Neural crest cell (in vitro differentiated cells): Measurements from ENCODE around the gene PLAAT5. TPM values are rescaled to one million over a fixed set of nuclear protein-coding genes. Genes with fewer than 3 reads are reported as not detected.
A peak's percentile ranks its signal among the peaks of the same experiment; 100 is the strongest.

Experiments used
- DNase-seq: peaks from one replicate; pipeline ENCODE4 v3.0.0; 2021; ENCODE audit warnings: low read depth, mixed read lengths, low spot score
- H3K27ac Mint-ChIP-seq: one replicate; pipeline ENCODE4 v1.8.0; 2021; ENCODE audit warnings: mild to moderate bottlenecking, mixed read lengths; ENCODE audit not compliant: unreplicated experiment
- H3K27me3 Mint-ChIP-seq: 2 replicates; pipeline ENCODE4 v1.8.0; 2021; ENCODE audit warnings: low read depth, mild to moderate bottlenecking, mixed read lengths
- H3K36me3 Mint-ChIP-seq: 2 replicates; pipeline ENCODE4 v1.8.0; 2021; ENCODE audit warnings: low read depth, mild to moderate bottlenecking, mixed read lengths
- H3K4me1 Mint-ChIP-seq: 2 replicates; pipeline ENCODE4 v1.8.0; 2021; ENCODE audit warnings: mixed read lengths
- H3K4me3 Mint-ChIP-seq: one replicate; pipeline ENCODE4 v1.8.0; 2021; ENCODE audit warnings: mild to moderate bottlenecking, mixed read lengths
- H3K9me3 Mint-ChIP-seq: 2 replicates; pipeline ENCODE4 v1.8.0; 2021; ENCODE audit warnings: mixed read lengths
- CTCF ChIP-seq: fragments of 200-600 bp; sonication (generic); conservative IDR thresholded peaks from 2 replicates; pipeline ENCODE4 v1.5.0; 2021; ENCODE audit warnings: antibody characterized with exemption, mild to moderate bottlenecking
- total RNA-seq: library from RNA; stranded (reverse); gene quantifications from 2 replicates; pipeline ENCODE4 v1.2.1, GENCODE V29; 2021

Gene PLAAT5
- total RNA-seq, 1 donor from 2014 or later, result 0.77 TPM

- no peak for TF ChIP-seq CTCF
- H3K27ac Mint-ChIP-seq, result no peak overlapping the region
- peaks cover 5% of the 10 kb centered on the region for H3K4me1 Mint-ChIP-seq
- H3K36me3 Mint-ChIP-seq, result peaks cover 5% of the 10 kb centered on the region
- DNase-seq, result no peak
- H3K4me3 Mint-ChIP-seq, result no peak overlapping the region
- H3K9me3 Mint-ChIP-seq, result peaks cover 14% of the 10 kb centered on the region
- peaks cover 9% of the 10 kb centered on the region for H3K27me3 Mint-ChIP-seq
Observed at GRCh38 chr11:63499874-63500273, 8.9 kb upstream of the PLAAT5 start.

- H3K27ac Mint-ChIP-seq, result no peak overlapping the region
- DNase-seq, result no peak
- no peak for TF ChIP-seq CTCF
- peaks cover 26% of the 10 kb centered on the region for H3K4me1 Mint-ChIP-seq
- H3K4me3 Mint-ChIP-seq, result no peak overlapping the region
- peaks cover 7% of the 10 kb centered on the region for H3K9me3 Mint-ChIP-seq
- H3K27me3 Mint-ChIP-seq, result peaks cover 33% of the 10 kb centered on the region
- H3K36me3 Mint-ChIP-seq, result no peaks in the 10 kb centered on the region
Observed at GRCh38 chr11:63494975-63495374, 4.0 kb upstream of the PLAAT5 start.

GRCh38 chr11:63493127-63493526 lies 2.2 kb upstream of the PLAAT5 start:
- TF ChIP-seq CTCF, result no peak
- H3K36me3 Mint-ChIP-seq, result no peaks in the 10 kb centered on the region
- H3K27me3 Mint-ChIP-seq, result peaks cover 45% of the 10 kb centered on the region
- peak overlapping the region; percentile 17 for H3K4me3 Mint-ChIP-seq
- H3K9me3 Mint-ChIP-seq, result peaks cover 3% of the 10 kb centered on the region
- H3K4me1 Mint-ChIP-seq, result peaks cover 35% of the 10 kb centered on the region
- no peak for DNase-seq
- H3K27ac Mint-ChIP-seq, result no peak overlapping the region

GRCh38 chr11:63492441-63492840 lies 1.5 kb upstream of the PLAAT5 start:
- H3K36me3 Mint-ChIP-seq, result no peaks in the 10 kb centered on the region
- H3K27me3 Mint-ChIP-seq, result peaks cover 45% of the 10 kb centered on the region
- H3K4me3 Mint-ChIP-seq, result peak overlapping the region; percentile 1
- peaks cover 35% of the 10 kb centered on the region for H3K4me1 Mint-ChIP-seq
- no peak for DNase-seq
- H3K27ac Mint-ChIP-seq, result no peak overlapping the region
- H3K9me3 Mint-ChIP-seq, result no peaks in the 10 kb centered on the region
- TF ChIP-seq CTCF, result no peak

GRCh38 chr11:63491636-63492372 lies 837 bp upstream of the PLAAT5 start:
- no peak for TF ChIP-seq CTCF
- Mint-ChIP-seq H3K4me1 (peaks cover 35% of the 10 kb centered on the region), H3K9me3 (no peaks in the 10 kb centered on the region), H3K27me3 (peaks cover 43% of the 10 kb centered on the region), H3K27ac (no peak overlapping the region), H3K4me3 (peak overlapping the region; percentile 67), H3K36me3 (no peaks in the 10 kb centered on the region)
- no peak for DNase-seq
